Heart left ventricle (tissue), 16 donors: Measurements from ENCODE around the gene RAVER1. TPM values are rescaled to one million over a fixed set of nuclear protein-coding genes. Genes with fewer than 3 reads are reported as not detected.

Experiments
- ATAC-seq, 4 donors: fragments of 200-7000 bp; cut with Tn5 transposase; one replicate each; pipeline ENCODE4 v1.9.1; 2020 to 2022; ENCODE audit warnings: moderate library complexity in 4 of 4, mild to moderate bottlenecking in 3 of 4, moderate number of reproducible peaks in 1 of 4
- DNase-seq, 5 donors: peaks; one replicate each; pipeline ENCODE4 v3.0.0-alpha.2; 2020
- H3K27ac ChIP-seq, 12 donors: fragments of 200-600 bp; sonication (generic) in 4 of 12; one replicate each; pipeline versions ENCODE4 v1.5.0 to v1.8.0; 2016 to 2022; ENCODE audit warnings: mild to moderate bottlenecking in 2 of 12
- H3K27me3 ChIP-seq, 9 donors: fragments of 200-600 bp; sonication (generic) in 2 of 9; one replicate each; pipeline versions ENCODE4 v1.5.1 to v1.8.0; 2016 to 2022; ENCODE audit warnings: mild to moderate bottlenecking in 3 of 9
- H3K36me3 ChIP-seq, 9 donors: fragments of 200-600 bp; sonication (generic) in 2 of 9; one replicate each; pipeline versions ENCODE4 v1.5.0 to v1.8.0; 2018 to 2022; ENCODE audit warnings: mild to moderate bottlenecking in 2 of 9
- H3K4me1 ChIP-seq, 12 donors: fragments of 200-600 bp; sonication (generic) in 4 of 12; one replicate each; pipeline versions ENCODE4 v1.5.0 to v1.8.0; 2016 to 2022; ENCODE audit warnings: mild to moderate bottlenecking in 3 of 12
- H3K4me3 ChIP-seq, 12 donors: fragments of 200-600 bp; sonication (generic) in 4 of 12; one replicate each; pipeline versions ENCODE4 v1.5.0 to v1.8.0; 2017 to 2022; ENCODE audit warnings: mild to moderate bottlenecking in 9 of 12, moderate library complexity in 4 of 12
- H3K9me3 ChIP-seq, 12 donors: fragments of 200-600 bp; sonication (generic) in 4 of 12; one replicate each; pipeline versions ENCODE4 v1.5.0 to v1.8.0; 2016 to 2022; ENCODE audit warnings: mild to moderate bottlenecking in 1 of 12
- POLR2A ChIP-seq, 2 donors: fragments of 450-650 bp; IDR thresholded peaks; one replicate each; pipeline ENCODE4 v1.6.1; 2017; ENCODE audit warnings: antibody characterized with exemption in 2 of 2, mild to moderate bottlenecking in 2 of 2, moderate library complexity in 2 of 2
- WGBS, 4 donors: extraction: QIAGEN DNeasy Blood & Tissue Kit in 2 of 4; methylation state at CpG; one replicate each; pipeline versions ENCODE4 v1.1.5 to v1.1.7; 2013 to 2018; 5-methylcytosine and 5-hydroxymethylcytosine counted together
- intact Hi-C, 10 donors: fragments of 100-400 bp; cut with DNase I; formaldehyde crosslinking; loops; one replicate each; pipeline versions ENCODE4 v1.11.1 to v1.14.2; 2022
- polyA plus RNA-seq, 2 donors: library from polyadenylated mRNA; stranded (reverse); fragments of 200-250 nt; gene quantifications; one replicate each; pipeline ENCODE4 v1.2.3, GENCODE V29; 2013
- total RNA-seq, 9 donors: library from RNA; depleted of rRNA in 2 of 9; stranded (reverse); fragments of >200 nt in 2 of 9; fragmentation: NEBNext Ultra II Directional in 3 of 9; extraction: Animal tissue kit (Norgen Biotek cat#: 25700) in 3 of 9; gene quantifications; one replicate each; pipeline versions ENCODE4 v1.1.0 to v1.2.4, GENCODE V29; 2016 to 2023
- TF ChIP-seq, protein P1 (sequence below), 12 donors: fragments of 200-600 bp; sonication (generic) in 4 of 12; IDR thresholded peaks; one replicate each; pipeline versions ENCODE4 v1.5.0 to v1.8.0; 2018 to 2022; ENCODE audit warnings: antibody characterized with exemption in 12 of 12, mild to moderate bottlenecking in 5 of 12
- donor health status: ischemic (EF 13 %, LVEDD 7.1; RV severe dilation, severe dysfunction).
- donor health status: healthy with polysubstance abuse.
- donor health status: DM: no; HTN: yes; CAD: no.
- donor health status: DM: no; HTN: no; CAD: no.
- donor health status: ischemic (EF 25% LVEDD 6.9; RV normal size, moderate dysfunction).
- donor health status: ischemic (EF 25% LVEDD 5.7; RV mildly dilated, moderate dysfunction).
- donor health status: healthy.
- donor health status: DM: yes; HTN: yes; CAD: no.
- donor health status: ischemic (EF 35%, LVEDD 5.7; RV mildly dilated, moderate dysfunction).
- donor health status: nonischemic (EF 11% LVEDD 7.7; RV severe dilation, severe dysfunction).
- donor health status: DM: yes; HTN: yes; CAD: no.
- donor health status: PGD.
- donor health status: ischemic (EF 29% LVEDD 5.4; RV normal size, mild dysfunction).
- donor health status: nonischemic (EF 23%, LVEDD 6.1; RV moderate dilation, normal function).

The RAVER1 gene
- total and polyA plus RNA-seq, 11 donors = 5.9 to 22.5 (median 14.0) TPM

DNA sequence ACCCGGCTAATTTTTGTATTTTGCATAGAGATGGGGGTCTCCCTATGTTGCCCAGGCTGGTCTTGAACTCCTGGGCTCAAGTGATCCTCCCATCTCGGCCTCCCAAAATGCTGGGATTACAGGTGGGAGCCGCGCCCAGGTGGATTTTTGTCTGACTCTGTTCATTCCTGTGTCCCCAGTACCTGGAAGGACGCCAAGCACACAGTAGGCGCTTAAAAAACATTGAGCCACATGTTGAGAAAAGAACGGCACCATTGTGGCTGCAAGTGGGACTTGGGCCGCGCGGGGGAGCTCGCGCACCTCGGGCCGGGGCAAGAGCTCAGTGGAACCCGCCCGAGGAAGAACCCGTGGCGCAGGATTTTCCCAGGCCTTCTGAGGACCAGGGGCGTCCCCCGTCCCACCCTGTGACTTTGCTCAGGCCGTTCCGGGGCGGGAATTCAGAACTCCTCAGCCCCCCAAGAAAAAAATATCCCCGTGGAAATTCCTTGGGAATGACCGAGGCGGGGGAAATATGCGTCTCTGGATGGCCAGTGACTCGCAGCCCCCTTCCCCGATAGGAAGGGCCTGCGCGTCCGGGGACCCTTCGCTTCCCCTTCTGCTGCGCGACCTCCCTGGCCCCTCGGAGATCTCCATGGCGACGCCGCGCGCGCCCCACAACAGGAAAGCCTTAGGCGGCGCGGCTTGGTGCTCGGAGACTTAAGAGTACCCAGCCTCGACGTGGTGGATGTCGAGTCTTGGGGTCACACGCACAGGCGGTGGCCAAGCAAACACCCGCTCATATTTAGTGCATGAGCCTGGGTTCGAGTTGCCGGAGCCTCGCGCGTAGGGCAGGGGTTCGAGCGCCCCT lies 63.8 kb downstream of the RAVER1 start:
- Histone ChIP-seq H3K4me3 (peak overlapping the region; percentile 19 to 78 (median 60)), H3K27ac (peak overlapping the region; percentile 69 to 99 (median 88)), H3K27me3 (peaks cover 0 to 23% (median 3%) of the 10 kb centered on the region in 9 donors), H3K4me1 (peaks cover 0 to 73% (median 17%) of the 10 kb centered on the region in 12 donors), H3K36me3 (peaks cover 0 to 9% (median under 1%) of the 10 kb centered on the region in 9 donors), H3K9me3 (no peaks in the 10 kb centered on the region)
- ATAC-seq (peak; percentile 79 to 88 (median 84)), DNase-seq (peak; percentile 87 to 94 (median 90))
- no peak for TF ChIP-seq POLR2A (IDR thresholded peaks at IDR 0.05)
- TF ChIP-seq, protein P1, sequence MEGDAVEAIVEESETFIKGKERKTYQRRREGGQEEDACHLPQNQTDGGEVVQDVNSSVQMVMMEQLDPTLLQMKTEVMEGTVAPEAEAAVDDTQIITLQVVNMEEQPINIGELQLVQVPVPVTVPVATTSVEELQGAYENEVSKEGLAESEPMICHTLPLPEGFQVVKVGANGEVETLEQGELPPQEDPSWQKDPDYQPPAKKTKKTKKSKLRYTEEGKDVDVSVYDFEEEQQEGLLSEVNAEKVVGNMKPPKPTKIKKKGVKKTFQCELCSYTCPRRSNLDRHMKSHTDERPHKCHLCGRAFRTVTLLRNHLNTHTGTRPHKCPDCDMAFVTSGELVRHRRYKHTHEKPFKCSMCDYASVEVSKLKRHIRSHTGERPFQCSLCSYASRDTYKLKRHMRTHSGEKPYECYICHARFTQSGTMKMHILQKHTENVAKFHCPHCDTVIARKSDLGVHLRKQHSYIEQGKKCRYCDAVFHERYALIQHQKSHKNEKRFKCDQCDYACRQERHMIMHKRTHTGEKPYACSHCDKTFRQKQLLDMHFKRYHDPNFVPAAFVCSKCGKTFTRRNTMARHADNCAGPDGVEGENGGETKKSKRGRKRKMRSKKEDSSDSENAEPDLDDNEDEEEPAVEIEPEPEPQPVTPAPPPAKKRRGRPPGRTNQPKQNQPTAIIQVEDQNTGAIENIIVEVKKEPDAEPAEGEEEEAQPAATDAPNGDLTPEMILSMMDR (IDR thresholded peaks at IDR 0.05) = peak; percentile 94 to 98 (median 96)
- intact Hi-C loops = loop anchor here (1.0 to 5.0 kb wide), 7 partner anchors 63 to 121 kb away; partner anchors contain the start of gene RAVER1 (in 3 of the 10)
- WGBS, 4 donors = 3 to 5% (median 4%) methylated on average over 44 to 59 of the region's 59 CpGs

DNA sequence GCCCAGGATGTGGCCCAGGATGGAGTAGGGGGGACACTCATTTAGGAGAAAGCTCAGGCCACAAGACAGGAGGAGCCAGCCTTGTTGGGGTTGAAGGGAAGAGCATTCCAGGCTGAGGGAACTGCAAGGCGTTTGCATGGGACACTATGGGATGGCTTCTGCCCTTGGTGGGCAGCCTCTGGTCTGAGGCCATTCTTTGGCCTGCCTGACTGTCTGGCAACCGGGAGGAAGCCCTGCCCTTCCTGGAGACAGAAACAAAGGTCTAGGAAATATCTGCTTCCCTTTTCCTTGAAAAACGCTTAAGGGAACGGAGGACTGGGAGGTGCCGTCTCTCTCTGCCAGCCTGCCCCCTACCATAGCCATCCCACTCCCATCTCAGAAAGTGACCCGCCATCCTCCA lies 65.3 kb downstream of the RAVER1 start:
- Histone ChIP-seq H3K27me3 (peaks cover 0 to 23% (median 3%) of the 10 kb centered on the region in 9 donors), H3K27ac (peak overlapping the region; percentile 60 to 99 (median 86)), H3K4me1 (peaks cover 0 to 59% (median 17%) of the 10 kb centered on the region in 12 donors), H3K9me3 (no peaks in the 10 kb centered on the region), H3K4me3 (no peak overlapping the region), H3K36me3 (peaks cover 0 to 4% (median 0%) of the 10 kb centered on the region in 9 donors)
- DNase-seq = peak in 2 of 5 donors; percentile 46 to 69
- intact Hi-C loops = loop anchor here in 3 of 10 donors (2.0 kb wide), 2 partner anchors 121 to 123 kb away; no protein-coding TSS in a partner anchor
- 56 to 66% (median 62%) methylated on average over 6 of the region's 6 CpGs for WGBS, 4 donors
- peak; percentile 13 to 42 (median 33) for ATAC-seq
- no peak for TF ChIP-seq POLR2A (IDR thresholded peaks at IDR 0.05)
- TF ChIP-seq, protein P1 (IDR thresholded peaks at IDR 0.05) = no peak

DNA sequence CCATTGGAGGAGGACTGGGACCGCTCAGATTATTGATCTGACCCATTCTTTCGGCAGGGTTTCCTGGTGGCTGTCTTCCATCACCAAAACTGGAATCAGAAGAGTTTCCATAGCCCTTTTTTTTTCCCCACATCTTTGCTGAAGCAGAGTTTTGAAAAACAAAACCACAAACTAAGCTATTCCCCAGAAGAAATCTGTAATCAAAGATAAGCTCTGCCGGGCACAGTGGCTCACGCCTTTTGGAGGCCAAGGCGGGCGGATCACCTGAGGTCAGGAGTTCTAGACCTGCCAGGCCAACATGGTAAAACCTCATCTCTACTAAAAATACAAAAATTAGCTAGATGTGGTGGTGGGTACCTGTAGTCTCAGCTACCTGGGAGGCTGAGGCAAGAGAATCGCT lies 66.6 kb downstream of the RAVER1 start:
- peaks cover 0 to 47% (median 15%) of the 10 kb centered on the region in 12 donors for H3K4me1 ChIP-seq
- no peak for TF ChIP-seq POLR2A (IDR thresholded peaks at IDR 0.05)
- TF ChIP-seq, protein P1 (IDR thresholded peaks at IDR 0.05) = no peak
- H3K27me3 ChIP-seq = peaks cover 0 to 20% (median 3%) of the 10 kb centered on the region in 9 donors
- peak overlapping the region in 5 of 12 donors; percentile 77 to 95 (median 87) for H3K27ac ChIP-seq
- intact Hi-C loops = no loop called here
- DNase-seq = no peak
- WGBS, 4 donors = 78 to 82% (median 81%) methylated on average over 7 of the region's 7 CpGs
- no peaks in the 10 kb centered on the region for H3K9me3 ChIP-seq
- H3K4me3 ChIP-seq = no peak overlapping the region
- H3K36me3 ChIP-seq = no peaks in the 10 kb centered on the region
- no peak for ATAC-seq

Other genes with a start within 250 kb of the RAVER1 start
- 10 to 100 TPM in 4 of 9 donors, 1 to 10 TPM in 5; 6.3 to 29.0 (median 8.7) TPM for gene SHFL, start 247.2 kb downstream of the RAVER1 start, total RNA-seq
- gene SHFL, start 247.2 kb downstream of the RAVER1 start, polyA plus RNA-seq = 10 to 100 TPM in 1 of 2 donors, 1 to 10 TPM in 1; 7.7 to 13.0 TPM
- under 1 TPM in 1 of 9 donors, not detected in 8; 0.43 TPM for gene ANGPTL6, start 230.9 kb downstream of the RAVER1 start, total RNA-seq
- gene ANGPTL6, start 230.9 kb downstream of the RAVER1 start, polyA plus RNA-seq = under 1 TPM in 1 of 2 donors, not detected in 1; 0.19 TPM
- gene PPAN, start 227.2 kb downstream of the RAVER1 start, total RNA-seq = 10 to 100 TPM; 16.3 to 24.9 (median 19.0) TPM
- gene PPAN, start 227.2 kb downstream of the RAVER1 start, polyA plus RNA-seq = 10 to 100 TPM; 34.4 to 41.4 TPM
- gene P2RY11, start 221.8 kb downstream of the RAVER1 start, total RNA-seq = 10 to 100 TPM in 1 of 9 donors, 1 to 10 TPM in 8; 3.1 to 11.7 (median 6.3) TPM
- gene P2RY11, start 221.8 kb downstream of the RAVER1 start, polyA plus RNA-seq = 1 to 10 TPM; 3.6 to 5.2 TPM
- 100 to 1,000 TPM; 148 to 302 (median 179) TPM for gene EIF3G, start 213.6 kb downstream of the RAVER1 start, total RNA-seq
- gene EIF3G, start 213.6 kb downstream of the RAVER1 start, polyA plus RNA-seq = 100 to 1,000 TPM; 124 to 233 TPM
- gene DNMT1, start 138.6 kb downstream of the RAVER1 start, total RNA-seq = 10 to 100 TPM; 16.1 to 61.6 (median 25.8) TPM
- gene DNMT1, start 138.6 kb downstream of the RAVER1 start, polyA plus RNA-seq = 10 to 100 TPM; 17.3 to 23.5 TPM
- gene S1PR2, start 102.2 kb downstream of the RAVER1 start, total RNA-seq = 10 to 100 TPM in 1 of 9 donors, 1 to 10 TPM in 8; 1.7 to 14.2 (median 4.4) TPM
- 1 to 10 TPM; 1.0 to 4.3 TPM for gene S1PR2, start 102.2 kb downstream of the RAVER1 start, polyA plus RNA-seq
- 100 to 1,000 TPM in 2 of 9 donors, 10 to 100 TPM in 7; 53.7 to 110 (median 68.2) TPM for gene MRPL4, start 81.3 kb downstream of the RAVER1 start, total RNA-seq
- 100 to 1,000 TPM in 1 of 2 donors, 10 to 100 TPM in 1; 37.7 to 123 TPM for gene MRPL4, start 81.3 kb downstream of the RAVER1 start, polyA plus RNA-seq
- gene ICAM1, start 62.4 kb downstream of the RAVER1 start, total RNA-seq = 10 to 100 TPM in 5 of 9 donors, 1 to 10 TPM in 4; 6.0 to 87.6 (median 10.9) TPM
- gene ICAM1, start 62.4 kb downstream of the RAVER1 start, polyA plus RNA-seq = 1 to 10 TPM; 6.1 to 9.7 TPM
- 1 to 10 TPM in 2 of 9 donors, under 1 TPM in 4, not detected in 3; 0.21 to 1.2 (median 0.67) TPM for gene ICAM4, start 46.6 kb downstream of the RAVER1 start, total RNA-seq
- gene ICAM4, start 46.6 kb downstream of the RAVER1 start, polyA plus RNA-seq = under 1 TPM; 0.33 to 0.57 TPM
- under 1 TPM in 7 of 9 donors, not detected in 2; 0.19 to 0.98 (median 0.34) TPM for gene ICAM5, start 43.6 kb downstream of the RAVER1 start, total RNA-seq
- under 1 TPM; 0.11 to 0.35 TPM for gene ICAM5, start 43.6 kb downstream of the RAVER1 start, polyA plus RNA-seq
- 1 to 10 TPM in 4 of 9 donors, under 1 TPM in 5; 0.16 to 2.2 (median 0.83) TPM for gene ZGLP1, start 23.7 kb downstream of the RAVER1 start, total RNA-seq
- 1 to 10 TPM; 1.1 TPM for gene ZGLP1, start 23.7 kb downstream of the RAVER1 start, polyA plus RNA-seq
- 10 to 100 TPM; 12.8 to 22.0 (median 16.6) TPM for gene FDX2, start 17.5 kb downstream of the RAVER1 start, total RNA-seq
- gene FDX2, start 17.5 kb downstream of the RAVER1 start, polyA plus RNA-seq = 10 to 100 TPM; 32.7 to 37.3 TPM
- gene ICAM3, start 6.1 kb upstream of the RAVER1 start, total RNA-seq = 10 to 100 TPM in 8 of 9 donors, 1 to 10 TPM in 1; 5.6 to 24.9 (median 18.3) TPM
- 10 to 100 TPM in 1 of 2 donors, 1 to 10 TPM in 1; 8.6 to 15.5 TPM for gene ICAM3, start 6.1 kb upstream of the RAVER1 start, polyA plus RNA-seq
- gene TYK2, start 47.0 kb upstream of the RAVER1 start, total RNA-seq = 10 to 100 TPM; 37.7 to 86.3 (median 55.3) TPM
- gene TYK2, start 47.0 kb upstream of the RAVER1 start, polyA plus RNA-seq = 100 to 1,000 TPM in 1 of 2 donors, 10 to 100 TPM in 1; 71.7 to 100 TPM
- 100 to 1,000 TPM; 108 to 189 (median 138) TPM for gene CDC37, start 70.0 kb upstream of the RAVER1 start, total RNA-seq
- gene CDC37, start 70.0 kb upstream of the RAVER1 start, polyA plus RNA-seq = 100 to 1,000 TPM; 199 to 282 TPM
- gene PDE4A, start 87.0 kb upstream of the RAVER1 start, total RNA-seq = 10 to 100 TPM in 8 of 9 donors, 1 to 10 TPM in 1; 9.3 to 33.3 (median 17.3) TPM
- 10 to 100 TPM in 1 of 2 donors, 1 to 10 TPM in 1; 5.2 to 11.2 TPM for gene PDE4A, start 87.0 kb upstream of the RAVER1 start, polyA plus RNA-seq
- gene KEAP1, start 169.8 kb upstream of the RAVER1 start, total RNA-seq = 10 to 100 TPM; 52.8 to 94.2 (median 65.4) TPM
- gene KEAP1, start 169.8 kb upstream of the RAVER1 start, polyA plus RNA-seq = 10 to 100 TPM; 68.3 to 71.3 TPM
- 1 to 10 TPM in 1 of 9 donors, under 1 TPM in 5, not detected in 3; 0.23 to 1.7 (median 0.32) TPM for gene S1PR5, start 183.9 kb upstream of the RAVER1 start, total RNA-seq
- gene S1PR5, start 183.9 kb upstream of the RAVER1 start, polyA plus RNA-seq = under 1 TPM in 1 of 2 donors, not detected in 1; 0.10 TPM
- 10 to 100 TPM; 47.3 to 76.1 (median 55.3) TPM for gene ATG4D, start 210.4 kb upstream of the RAVER1 start, total RNA-seq
- gene ATG4D, start 210.4 kb upstream of the RAVER1 start, polyA plus RNA-seq = 10 to 100 TPM; 55.9 to 83.5 TPM
- gene KRI1, start 232.5 kb upstream of the RAVER1 start, total RNA-seq = 10 to 100 TPM in 6 of 9 donors, 1 to 10 TPM in 3; 6.7 to 13.0 (median 10.4) TPM
- 10 to 100 TPM in 1 of 2 donors, 1 to 10 TPM in 1; 9.8 to 15.0 TPM for gene KRI1, start 232.5 kb upstream of the RAVER1 start, polyA plus RNA-seq
- 10 to 100 TPM in 6 of 9 donors, 1 to 10 TPM in 3; 6.8 to 19.9 (median 11.8) TPM for gene CDKN2D, start 235.4 kb upstream of the RAVER1 start, total RNA-seq
- gene CDKN2D, start 235.4 kb upstream of the RAVER1 start, polyA plus RNA-seq = 10 to 100 TPM; 11.1 to 28.0 TPM